ENCODE results near the gene MAGEL2. TPM values are rescaled to one million over a fixed set of nuclear protein-coding genes. Genes with fewer than 3 reads are reported as not detected.

The MAGEL2 gene
- total RNA-seq, 1 donor: under 0.01 TPM

Other genes with a start within 250 kb of the MAGEL2 start
- gene GOLGA6L2, start 200.6 kb downstream of the MAGEL2 start, total RNA-seq: not detected
- 1.6 TPM for gene MKRN3, start 82.2 kb downstream of the MAGEL2 start, total RNA-seq
- gene NDN, start 39.4 kb upstream of the MAGEL2 start, total RNA-seq: 0.31 TPM